ENCODE results near the gene SLC39A11. TPM values are rescaled to one million over a fixed set of nuclear protein-coding genes. Genes with fewer than 3 reads are reported as not detected.
"Not testable (repeated sequence)": the region's sequence is repeated elsewhere in the genome, so short reads cannot be mapped to it uniquely, and the experiment has no call there.

The SLC39A11 gene
- total and polyA plus RNA-seq, 2 of the 13 experiments (the other 11 are each of a cell fraction or from before 2014, with no cell fraction given) = 17.2 to 31.5 TPM

- no peaks in the 10 kb centered on the region for H3K36me3 ChIP-seq (replicated peaks in 1 of 2; ENCODE audit: control insufficient read depth in 1 of 2, insufficient read depth in 2 of 2, low read length in 2 of 2)
- intact Hi-C loops (cut with micrococcal nuclease; ENCODE audit: unreplicated experiment) = no loop called here
- TF ChIP-seq ZNF280D (CRISPR knock-in tag; IDR thresholded peaks at IDR 0.05) = no peak
- no peak for TF ChIP-seq ZEB1 (IDR thresholded peaks at IDR 0.05; ENCODE audit: insufficient replicate concordance, low read depth)
- TF ChIP-seq SALL1 (CRISPR knock-in tag; IDR thresholded peaks at IDR 0.05) = no peak
- no peak for TF ChIP-seq ZNF790 (CRISPR knock-in tag; IDR thresholded peaks at IDR 0.05; ENCODE audit: borderline replicate concordance)
- no peak for TF ChIP-seq CEBPB (IDR thresholded peaks at IDR 0.05; ENCODE audit: borderline replicate concordance, low read depth, low read length)
- TF ChIP-seq ZNF660 (CRISPR knock-in tag; IDR thresholded peaks at IDR 0.05; ENCODE audit: borderline replicate concordance, low read depth) = no peak
- H3K4me3 ChIP-seq (replicated peaks in 1 of 3; ENCODE audit: insufficient read depth in 1 of 3, low read depth in 2 of 3, low read length in 3 of 3) = no peak overlapping the region
- H3K4me1 ChIP-seq (ENCODE audit: insufficient read depth, low read length) = peaks cover 20% of the 10 kb centered on the region
- no peaks in the 10 kb centered on the region for H4K20me1 ChIP-seq (ENCODE audit: insufficient read depth, low read length)
- ChIA-PET POLR2A (no interaction called here), CTCF (ENCODE audit: low intra/inter-chr PET ratio, low total read pairs) (no interaction called here)
- no peak overlapping the region for H3K9ac ChIP-seq (ENCODE audit: insufficient read depth, low read depth, low read length)
- no peaks in the 10 kb centered on the region for H3K79me2 ChIP-seq (ENCODE audit: insufficient read depth, low read length)
- no peak for DNase-seq (ENCODE audit: low spot score)
- ATAC-seq = no peak
- H3K9me3 ChIP-seq (ENCODE audit: low read length) = peaks cover 27% of the 10 kb centered on the region
- H3K27me3 ChIP-seq (ENCODE audit: control insufficient read depth in 1 of 2, insufficient read depth in 2 of 2, low read length in 2 of 2) = no peaks in the 10 kb centered on the region
- H2AFZ ChIP-seq (ENCODE audit: low read length) = no peak overlapping the region
- 8% methylated on average over 1 of the region's 1 CpG for WGBS (ENCODE audit: low lambda C conversion rate)
- BruUV-seq (replicated peaks) = no TSS peak
- H3K27ac ChIP-seq (ENCODE audit: extremely low read length, insufficient read depth, low read length) = no peak overlapping the region
- in situ Hi-C loops (cut with HindIII; ENCODE audit: extremely low pct_ligation_motif_present, low pct_unique_long_range_greater_than_20kb) = no loop called here
- no peak overlapping the region for H3K4me2 ChIP-seq (ENCODE audit: low read depth, low read length)
- FAIRE-seq = no peak
Measured at GRCh38 chr17:72825218-72825617, 267.3 kb downstream of the SLC39A11 start.

GRCh38 chr17:72824267-72824666 is 268.2 kb downstream of the SLC39A11 start:
- H4K20me1 ChIP-seq (ENCODE audit: insufficient read depth, low read length); in situ Hi-C loops (cut with HindIII; ENCODE audit: extremely low pct_ligation_motif_present, low pct_unique_long_range_greater_than_20kb); DNase-seq (ENCODE audit: low spot score); CTCF ChIA-PET (ENCODE audit: low intra/inter-chr PET ratio, low total read pairs); H2AFZ ChIP-seq (ENCODE audit: low read length); H3K27me3 ChIP-seq (ENCODE audit: control insufficient read depth in 1 of 2, insufficient read depth in 2 of 2, low read length in 2 of 2); FAIRE-seq; H3K27ac ChIP-seq (ENCODE audit: extremely low read length, insufficient read depth, low read length); H3K4me3 ChIP-seq (replicated peaks in 1 of 3; ENCODE audit: insufficient read depth in 1 of 3, low read depth in 2 of 3, low read length in 3 of 3); H3K36me3 ChIP-seq (replicated peaks in 1 of 2; ENCODE audit: control insufficient read depth in 1 of 2, insufficient read depth in 2 of 2, low read length in 2 of 2); H3K9ac ChIP-seq (ENCODE audit: insufficient read depth, low read depth, low read length); H3K4me2 ChIP-seq (ENCODE audit: low read depth, low read length); intact Hi-C loops (cut with micrococcal nuclease; ENCODE audit: unreplicated experiment); POLR2A ChIA-PET; ATAC-seq; H3K79me2 ChIP-seq (ENCODE audit: insufficient read depth, low read length); BruUV-seq (replicated peaks): not testable (repeated sequence)
- 98% methylated on average over 4 of the region's 4 CpGs for WGBS (ENCODE audit: low lambda C conversion rate)
- Histone ChIP-seq H3K4me1 (ENCODE audit: insufficient read depth, low read length) (peaks cover 20% of the 10 kb centered on the region), H3K9me3 (ENCODE audit: low read length) (peaks cover 27% of the 10 kb centered on the region)

All from HepG2 (cell line).